ENCODE data around the gene SLC29A1. TPM values are rescaled to one million over a fixed set of nuclear protein-coding genes. Genes with fewer than 3 reads are reported as not detected.
"Not testable (repeated sequence)": the region's sequence is repeated elsewhere in the genome, so short reads cannot be mapped to it uniquely, and the experiment has no call there.

The SLC29A1 gene
- 217 TPM for total RNA-seq
- long read RNA-seq, transcript SLC29A1-209 (13 exons, 2,318 nt): major isoform, 97 of 547 reads
- long read RNA-seq, transcript SLC29A1-201 (12 exons, 2,159 nt): minor isoform, 55 of 547 reads
- long read RNA-seq, transcript SLC29A1-206 (13 exons, 2,183 nt): minor isoform, 79 of 547 reads
- long read RNA-seq, partial matches to known transcripts: 143 of 547 reads
- long read RNA-seq, other reads (novel, unspliced or antisense): 165 of 547 reads

DNA sequence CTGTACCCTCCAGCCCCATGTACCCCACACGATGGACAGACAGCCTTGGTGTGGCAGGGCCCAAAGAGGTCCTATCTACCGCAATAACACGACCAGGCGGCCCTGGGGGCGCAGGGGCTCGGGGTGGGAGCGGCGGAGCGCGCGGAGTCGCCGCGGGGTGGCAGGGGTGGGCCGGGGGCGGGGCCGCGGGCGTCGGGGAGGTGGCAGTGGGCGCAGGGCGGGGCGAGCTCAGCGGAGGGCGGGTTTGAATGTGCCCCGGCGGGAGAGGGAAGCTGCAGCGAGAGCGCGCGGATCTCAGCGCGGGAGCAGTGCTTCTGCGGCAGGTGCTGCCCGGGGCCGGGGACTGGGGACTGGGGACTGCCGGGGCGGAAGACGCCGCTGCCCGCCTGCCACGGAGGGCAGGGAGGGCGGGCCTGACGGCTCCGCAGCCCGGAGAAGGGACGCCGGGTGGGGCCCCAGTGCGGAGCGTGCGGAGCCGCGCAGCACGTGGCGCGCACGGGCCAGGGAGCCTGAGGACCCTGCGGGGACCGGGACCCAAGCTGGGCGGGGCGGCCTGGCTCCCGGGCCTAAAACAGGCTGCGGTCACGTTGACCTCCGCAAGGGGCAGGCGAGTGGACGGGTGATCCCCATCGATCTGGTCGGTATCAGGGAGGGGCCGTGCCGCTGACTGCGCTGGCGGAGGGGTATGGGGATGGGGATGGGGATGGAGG is at the start of gene SLC29A1:
SLC29A1 (plus strand) TSS at position 277 of the 710 bp plus-strand sequence. CDS start 3,719 bp downstream, outside the sequence.
- peak; percentile 92 for DNase-seq
- intact Hi-C loops (cut with micrococcal nuclease): no loop called here
- ATAC-seq: peak; percentile 41

DNA sequence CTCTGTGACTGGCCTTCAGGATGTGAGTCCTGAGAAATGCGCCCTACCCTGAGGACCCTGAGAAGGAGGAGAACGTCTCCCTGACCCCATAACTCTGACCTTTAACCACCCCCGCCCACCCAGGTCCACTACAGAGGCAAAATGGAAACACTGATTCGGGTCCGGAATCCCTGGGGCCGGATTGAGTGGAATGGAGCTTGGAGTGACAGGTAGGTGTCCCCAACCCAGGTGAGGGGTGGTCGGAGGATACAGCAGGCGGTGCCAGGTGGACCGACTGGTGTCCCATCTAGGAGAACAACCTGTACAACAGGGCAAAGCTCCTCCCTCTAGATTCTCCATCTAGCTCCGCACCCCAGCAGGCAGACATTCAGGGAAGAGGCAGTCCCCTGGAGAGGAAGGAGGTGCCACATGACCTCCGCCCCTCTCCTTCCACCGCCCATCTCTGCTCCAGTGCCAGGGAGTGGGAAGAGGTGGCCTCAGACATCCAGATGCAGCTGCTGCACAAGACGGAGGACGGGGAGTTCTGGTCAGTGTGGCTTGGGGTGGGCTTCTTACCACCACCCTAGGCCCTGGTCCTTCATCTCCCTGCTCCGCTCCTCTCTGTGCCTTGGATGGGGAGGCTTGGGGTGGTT is 47.1 kb upstream of the SLC29A1 start:
- DNase-seq (peak; percentile 24), ATAC-seq (no peak)
- intact Hi-C loops (cut with micrococcal nuclease): no loop called here

DNA sequence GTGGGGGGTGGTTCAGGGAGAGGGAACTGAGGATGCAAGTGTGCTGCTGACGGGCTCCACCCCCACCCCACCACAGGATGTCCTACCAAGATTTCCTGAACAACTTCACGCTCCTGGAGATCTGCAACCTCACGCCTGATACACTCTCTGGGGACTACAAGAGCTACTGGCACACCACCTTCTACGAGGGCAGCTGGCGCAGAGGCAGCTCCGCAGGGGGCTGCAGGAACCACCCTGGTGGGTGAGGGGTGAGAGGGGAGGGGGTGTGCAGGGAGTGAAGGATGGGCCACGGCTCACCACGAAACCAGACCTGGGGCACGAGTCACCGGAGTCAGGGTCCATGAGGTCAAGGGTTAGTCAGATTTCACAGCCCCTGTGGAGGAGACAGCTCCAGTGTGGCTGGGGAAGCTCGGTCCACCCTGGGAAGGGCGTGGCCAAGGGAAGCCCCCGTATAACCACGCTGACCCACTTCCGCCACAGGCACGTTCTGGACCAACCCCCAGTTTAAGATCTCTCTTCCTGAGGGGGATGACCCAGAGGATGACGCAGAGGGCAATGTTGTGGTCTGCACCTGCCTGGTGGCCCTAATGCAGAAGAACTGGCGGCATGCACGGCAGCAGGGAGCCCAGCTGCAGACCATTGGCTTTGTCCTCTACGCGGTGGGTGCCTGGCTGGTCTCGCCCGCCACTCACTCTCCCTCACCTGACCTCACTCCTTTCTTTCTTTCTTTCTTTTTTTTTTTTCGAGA is 46.5 kb upstream of the SLC29A1 start:
- ATAC-seq (no peak), DNase-seq (peak; percentile 9)
- intact Hi-C loops (cut with micrococcal nuclease): no loop called here

DNA sequence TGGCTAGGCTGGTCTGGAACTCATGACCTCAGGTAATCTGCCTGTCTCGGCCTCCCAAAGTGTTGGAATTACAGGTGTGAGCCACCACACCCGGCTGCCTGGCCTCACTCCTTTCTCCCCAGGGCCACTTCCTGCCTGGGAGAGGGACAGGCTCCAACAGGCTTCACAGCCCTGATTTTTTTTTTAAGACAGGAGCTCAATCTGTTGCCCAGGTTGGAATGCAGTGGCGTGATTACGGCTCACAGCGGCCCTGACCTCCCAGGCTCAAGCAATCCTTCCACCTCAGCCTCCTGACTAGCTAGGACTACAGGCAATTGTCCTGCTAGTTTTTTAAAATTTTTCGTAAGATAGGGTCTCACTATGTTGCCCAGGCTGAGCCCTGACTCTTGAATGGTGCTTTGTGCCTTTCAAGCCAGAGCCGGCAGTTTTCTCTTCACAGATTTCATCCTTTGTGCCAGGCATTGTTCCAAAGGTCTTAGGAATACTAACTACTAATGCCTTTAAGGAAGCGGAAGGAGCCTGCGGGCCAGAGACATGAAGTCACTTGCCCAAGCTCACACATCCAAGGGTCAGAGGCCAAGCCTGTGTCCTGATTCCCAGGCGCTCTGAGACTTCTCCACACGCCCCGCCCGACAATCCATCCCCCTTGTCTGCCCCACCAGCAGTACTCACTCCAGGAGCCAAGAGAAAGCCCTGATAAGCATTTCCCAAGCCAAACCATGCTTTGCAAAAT is 45.5 kb upstream of the SLC29A1 start:
- DNase-seq: peak; percentile 83
- ATAC-seq: peak; percentile 91
- intact Hi-C loops (cut with micrococcal nuclease): no loop called here

DNA sequence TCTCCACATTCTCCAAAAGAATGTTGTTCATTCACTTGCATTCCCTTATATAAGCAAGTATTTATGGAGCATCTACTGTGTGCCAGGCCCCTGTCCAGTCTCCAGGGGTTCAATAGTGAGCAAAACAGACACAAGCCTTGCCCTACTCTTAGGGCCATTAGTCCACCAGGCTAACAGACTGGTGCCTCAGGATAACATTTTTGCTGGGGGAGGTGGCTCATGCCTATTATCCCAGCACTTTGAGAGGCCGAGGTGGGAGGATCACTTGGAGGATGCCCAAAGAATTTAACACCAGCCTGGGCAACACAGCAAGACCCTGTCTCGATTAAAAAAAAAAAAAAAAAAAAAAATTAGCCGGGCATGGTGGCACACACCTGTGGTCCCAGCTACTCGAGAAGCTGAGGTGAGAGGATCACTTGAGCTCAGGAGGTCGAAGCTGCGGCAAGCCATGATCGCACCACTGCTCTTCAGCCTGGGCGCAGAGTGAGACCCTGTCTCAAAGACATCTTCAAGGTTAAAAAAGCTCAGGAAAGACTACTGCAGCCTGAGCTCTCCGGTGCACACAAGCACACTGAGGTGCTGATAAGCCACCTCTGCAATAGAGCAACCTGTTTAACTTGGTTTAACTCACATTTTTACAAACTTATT is 44.8 kb upstream of the SLC29A1 start:
- intact Hi-C loops (cut with micrococcal nuclease): no loop called here
- no peak for ATAC-seq
- DNase-seq: peak; percentile 9

DNA sequence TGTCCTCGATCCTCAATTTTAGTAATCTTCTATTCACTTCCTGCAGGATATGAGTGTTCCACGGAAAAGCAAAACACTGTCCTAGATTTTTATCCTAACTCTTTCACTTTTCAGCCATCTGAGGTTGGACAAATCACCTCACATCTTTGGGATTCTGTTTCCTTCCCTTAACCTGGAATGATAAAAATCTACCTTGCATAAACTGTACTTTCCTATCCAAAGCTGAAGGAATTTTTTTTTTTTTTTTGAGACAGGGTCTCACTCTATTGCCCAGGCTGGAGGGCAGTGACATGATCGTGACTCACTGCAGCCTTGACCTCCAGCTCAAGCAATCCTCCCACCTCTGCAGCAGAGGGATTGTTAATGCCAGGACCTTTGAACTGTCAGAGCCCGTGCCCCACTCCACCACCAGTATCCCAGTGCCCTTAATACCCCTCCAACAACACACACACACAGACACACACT is 44.3 kb upstream of the SLC29A1 start:
- intact Hi-C loops (cut with micrococcal nuclease): no loop called here
- ATAC-seq (no peak), DNase-seq (no peak)

DNA sequence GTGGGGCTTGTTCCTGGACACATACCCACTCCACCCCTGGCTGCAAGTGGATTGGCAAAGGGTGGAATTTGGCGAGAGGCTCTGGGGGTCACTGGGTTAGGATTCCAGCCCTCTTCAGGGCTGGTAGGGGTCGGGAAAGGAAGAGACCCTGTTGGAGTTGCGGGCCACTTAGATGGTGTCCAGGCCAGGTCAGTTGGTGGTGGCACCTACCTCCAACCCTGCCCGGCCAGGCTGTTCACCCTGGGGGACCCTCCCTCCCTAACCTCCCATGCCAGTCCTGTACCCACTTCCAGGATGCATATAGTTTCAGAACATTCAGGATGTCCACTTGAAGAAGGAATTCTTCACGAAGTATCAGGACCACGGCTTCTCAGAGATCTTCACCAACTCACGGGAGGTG is 43.7 kb upstream of the SLC29A1 start:
- DNase-seq: peak; percentile 10
- no peak for ATAC-seq
- intact Hi-C loops (cut with micrococcal nuclease): no loop called here

DNA sequence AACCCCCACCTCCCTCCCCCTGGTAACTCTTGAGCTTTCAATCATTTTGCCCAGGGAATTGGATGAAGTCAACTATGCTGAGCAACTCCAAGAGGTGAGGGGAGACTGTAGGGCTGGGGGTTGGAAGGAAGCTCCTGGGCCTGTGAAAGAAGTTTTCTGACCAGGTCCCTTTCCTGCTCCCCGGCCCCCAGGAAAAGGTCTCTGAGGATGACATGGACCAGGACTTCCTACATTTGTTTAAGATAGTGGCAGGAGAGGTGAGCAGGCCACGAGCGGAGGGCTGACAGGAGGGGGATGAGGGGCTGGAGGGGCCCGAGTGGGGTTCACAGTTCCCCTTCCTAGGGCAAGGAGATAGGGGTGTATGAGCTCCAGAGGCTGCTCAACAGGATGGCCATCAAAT is 43.0 kb upstream of the SLC29A1 start:
- intact Hi-C loops (cut with micrococcal nuclease): no loop called here
- ATAC-seq: no peak
- peak; percentile 1 for DNase-seq

DNA sequence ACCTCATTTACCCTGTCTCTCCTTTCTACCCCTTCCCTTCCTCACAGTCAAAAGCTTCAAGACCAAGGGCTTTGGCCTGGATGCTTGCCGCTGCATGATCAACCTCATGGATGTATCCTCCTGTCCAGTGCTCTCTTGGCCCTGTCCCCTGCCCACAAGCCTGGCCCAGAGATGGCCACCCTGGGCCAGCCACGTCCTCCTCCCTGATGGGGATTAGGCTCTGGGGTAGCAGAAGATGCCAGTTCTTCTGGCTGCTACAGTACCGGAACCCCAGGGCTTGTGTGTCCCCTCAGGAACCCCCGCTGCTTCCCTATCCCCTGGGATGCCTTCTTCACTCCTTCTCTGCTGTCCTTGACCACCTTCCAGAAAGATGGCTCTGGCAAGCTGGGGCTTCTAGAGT is 42.5 kb upstream of the SLC29A1 start:
- DNase-seq (peak; percentile 7), ATAC-seq (no peak)
- intact Hi-C loops (cut with micrococcal nuclease): no loop called here

DNA sequence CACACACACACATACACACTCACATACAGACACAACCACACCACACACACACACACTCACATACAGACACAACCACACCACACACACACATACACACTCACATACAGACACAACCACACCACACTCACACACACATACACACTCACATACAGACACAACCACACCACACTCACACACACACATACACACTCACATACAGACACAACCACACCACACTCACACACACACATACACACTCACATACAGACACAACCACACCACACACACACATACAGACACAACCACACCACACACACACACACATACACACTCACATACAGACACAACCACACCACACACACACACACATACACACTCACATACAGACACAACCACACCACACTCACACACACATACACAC is 41.6 kb upstream of the SLC29A1 start:
- intact Hi-C loops (cut with micrococcal nuclease); DNase-seq; ATAC-seq: not testable (repeated sequence)

DNA sequence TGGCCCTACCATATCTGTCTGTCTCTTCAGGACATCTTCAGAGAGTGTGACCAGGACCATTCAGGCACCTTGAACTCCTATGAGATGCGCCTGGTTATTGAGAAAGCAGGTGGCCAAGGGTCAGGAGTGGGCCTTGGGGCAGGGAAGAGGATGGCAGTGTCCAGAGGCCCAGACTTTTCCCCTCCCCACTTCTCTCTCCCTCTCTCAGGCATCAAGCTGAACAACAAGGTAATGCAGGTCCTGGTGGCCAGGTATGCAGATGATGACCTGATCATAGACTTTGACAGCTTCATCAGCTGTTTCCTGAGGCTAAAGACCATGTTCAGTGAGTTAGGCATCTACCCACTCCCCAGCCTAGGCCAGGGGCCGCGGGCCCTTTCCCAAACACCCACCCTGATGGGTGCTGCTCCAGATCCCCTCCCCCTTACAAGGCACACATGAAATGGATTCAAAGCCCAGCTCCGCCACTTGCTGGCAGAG is 40.4 kb upstream of the SLC29A1 start:
- DNase-seq (peak; percentile 13), ATAC-seq (no peak)
- intact Hi-C loops (cut with micrococcal nuclease): no loop called here

DNA sequence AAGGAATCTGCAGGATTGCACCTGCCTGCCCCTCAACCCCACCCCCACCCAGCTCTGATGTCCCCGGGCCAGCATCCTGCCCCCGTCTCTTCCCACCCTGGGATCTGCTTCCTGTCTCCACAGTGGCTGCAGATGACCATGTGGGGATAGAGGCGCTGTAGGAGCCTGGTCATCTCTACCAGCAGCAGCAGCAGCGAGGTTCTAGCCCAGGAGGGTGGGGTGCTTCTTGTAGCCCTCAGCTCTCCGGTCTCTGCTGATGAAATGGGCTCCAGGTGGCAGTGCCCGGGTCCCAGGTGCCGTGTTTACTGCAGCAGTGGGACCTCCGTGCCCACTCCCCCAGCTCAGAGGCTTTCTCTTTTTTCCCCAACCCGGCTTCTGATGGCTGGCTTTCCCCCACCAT is 39.6 kb upstream of the SLC29A1 start:
- intact Hi-C loops (cut with micrococcal nuclease): no loop called here
- ATAC-seq: no peak

DNA sequence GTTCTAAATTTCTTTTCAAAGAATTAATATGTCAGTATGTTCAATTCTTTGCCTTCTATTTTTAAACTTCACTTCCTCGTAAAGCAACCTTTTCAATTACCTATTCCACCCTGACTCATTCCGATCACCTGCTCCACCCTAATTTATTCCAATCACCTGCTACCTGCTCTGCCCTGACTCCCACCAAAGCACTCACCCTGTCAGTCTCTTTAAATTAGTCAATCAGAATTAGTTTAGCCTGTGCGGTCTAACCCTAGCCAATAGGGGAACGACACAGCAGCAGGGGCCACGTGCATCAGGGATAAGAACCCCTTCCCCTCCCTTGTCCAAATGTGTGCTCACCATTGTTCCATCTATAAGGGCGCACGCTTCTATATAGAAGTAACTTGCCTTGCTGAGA is 38.0 kb upstream of the SLC29A1 start:
- intact Hi-C loops (cut with micrococcal nuclease); ATAC-seq; DNase-seq: not testable (repeated sequence)

More for the DNA sequence above, 39.6 kb upstream of the SLC29A1 start:
- no peak for DNase-seq

DNA sequence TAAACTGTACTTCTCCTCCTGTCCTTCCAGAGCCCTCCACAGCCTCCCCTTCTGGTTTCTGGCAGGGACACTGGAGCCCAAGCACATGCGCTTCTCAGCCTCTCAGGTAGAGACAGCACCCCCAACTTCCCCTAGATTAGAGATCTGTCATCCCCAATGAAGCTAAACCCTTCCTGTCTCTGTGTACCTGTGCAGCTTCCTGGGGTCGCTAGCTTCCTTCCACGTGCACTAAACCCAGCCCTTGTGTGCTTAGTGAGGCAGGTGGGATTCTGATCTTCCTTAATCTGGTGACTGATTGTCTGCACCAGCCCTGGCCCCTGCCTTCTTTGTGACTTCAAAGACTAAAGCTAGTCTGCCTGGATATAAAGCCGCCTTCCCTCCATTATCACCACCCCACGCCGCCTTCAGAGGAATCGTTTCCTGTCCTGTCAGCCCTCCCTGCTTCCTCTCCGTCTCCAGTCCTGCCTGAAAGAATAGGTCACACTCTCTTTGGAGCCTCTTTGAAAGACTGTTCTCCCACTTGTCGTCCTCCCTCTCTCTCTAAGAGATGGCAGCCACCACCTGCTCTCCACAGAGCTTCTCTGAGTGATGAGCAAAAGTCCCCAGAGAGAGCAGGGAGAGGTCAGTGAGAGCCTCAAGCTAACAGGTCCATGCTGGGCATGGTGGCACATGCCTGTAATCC is 37.3 kb upstream of the SLC29A1 start:
- ATAC-seq (no peak), DNase-seq (no peak)
- intact Hi-C loops (cut with micrococcal nuclease): no loop called here

DNA sequence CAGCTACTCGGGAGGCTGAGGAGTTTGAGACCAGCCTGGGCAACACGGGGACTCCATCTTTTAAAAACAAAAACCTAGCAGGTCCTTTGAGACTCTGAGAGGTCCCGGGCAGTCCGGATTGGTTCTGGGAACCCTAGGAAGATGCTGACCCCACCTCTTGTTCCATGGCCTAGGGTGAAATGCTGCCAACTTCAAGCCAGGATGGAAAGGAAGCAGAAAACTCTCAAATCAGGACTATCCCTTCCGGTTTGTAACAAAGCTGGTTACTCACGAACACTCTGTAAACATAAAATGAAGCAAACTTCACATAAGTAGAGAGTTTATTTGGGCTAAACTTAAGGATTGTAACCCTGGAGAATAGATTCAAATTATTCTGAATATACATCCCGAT is 36.8 kb upstream of the SLC29A1 start:
- DNase-seq (no peak), ATAC-seq (peak; percentile 47)
- intact Hi-C loops (cut with micrococcal nuclease): no loop called here

DNA sequence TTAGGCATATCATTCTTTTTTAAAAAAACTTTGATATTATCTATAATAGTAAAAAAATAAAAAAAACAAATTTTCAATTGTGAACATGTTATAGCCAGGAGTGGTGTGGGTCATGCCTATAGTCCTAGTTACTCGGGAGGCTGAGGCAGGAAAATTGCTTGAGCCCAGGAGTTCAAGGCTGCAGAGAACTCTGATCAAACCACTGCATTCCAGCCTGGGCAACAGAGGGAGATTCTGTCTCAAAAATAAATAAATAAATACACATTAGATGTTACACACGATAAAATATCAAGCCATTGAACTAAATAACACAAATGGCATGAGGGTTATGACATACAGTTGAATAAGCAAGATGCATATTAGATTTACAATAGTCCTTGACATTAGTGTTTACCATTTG is 34.6 kb upstream of the SLC29A1 start:
- ATAC-seq (no peak), DNase-seq (no peak)
- intact Hi-C loops (cut with micrococcal nuclease): no loop called here

DNA sequence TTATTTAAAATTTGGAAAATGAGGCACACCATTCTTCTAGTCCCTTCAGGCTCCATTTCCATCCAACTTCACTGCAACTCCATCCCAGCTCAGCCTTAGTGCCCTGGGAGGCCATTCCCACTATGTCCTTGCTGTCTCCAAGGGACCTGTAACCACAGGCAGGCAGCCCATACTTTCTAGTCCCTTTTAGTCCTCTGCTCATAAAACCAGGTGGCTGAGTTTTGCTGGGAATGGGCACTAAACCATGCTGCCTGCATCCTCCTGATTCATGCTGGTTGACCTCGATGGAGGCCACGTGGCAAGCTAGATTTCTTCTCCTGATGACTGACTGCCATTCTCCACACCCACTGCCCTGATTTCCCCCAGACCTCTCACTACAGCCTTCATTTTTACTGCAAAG is 34.1 kb upstream of the SLC29A1 start:
- no peak for ATAC-seq
- intact Hi-C loops (cut with micrococcal nuclease): no loop called here
- no peak for DNase-seq

DNA sequence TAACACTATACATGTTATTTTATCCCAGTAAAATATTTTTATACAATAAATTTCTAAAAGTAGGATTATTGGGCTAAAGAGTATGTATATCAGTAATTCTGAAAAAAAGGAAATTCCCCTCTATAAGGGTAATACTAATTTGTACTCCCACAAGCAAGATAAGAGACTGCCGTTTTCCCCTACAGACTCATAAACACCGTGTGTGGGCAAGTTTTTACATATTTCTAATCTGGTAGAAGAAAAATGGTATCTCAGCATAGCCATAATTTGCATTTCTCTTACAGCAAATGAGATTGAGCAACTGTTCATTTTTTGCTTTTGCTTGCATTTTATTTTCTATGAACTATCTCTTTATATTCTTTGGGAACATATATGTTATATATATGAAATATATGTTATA is 32.7 kb upstream of the SLC29A1 start:
- DNase-seq (no peak), ATAC-seq (no peak)
- intact Hi-C loops (cut with micrococcal nuclease): no loop called here
